Mesenteric fat pad (tissue), 1 donor: ENCODE data around the gene MYLK4. TPM values are rescaled to one million over a fixed set of nuclear protein-coding genes. Genes with fewer than 3 reads are reported as not detected.
A peak's percentile ranks its signal among the peaks of the same experiment; 100 is the strongest.

Experiments used
- DNase-seq: peaks from one replicate; pipeline ENCODE4 v3.0.0-alpha.2; 2020; ENCODE audit warnings: low spot score
- total RNA-seq: library from RNA; stranded (reverse); fragmentation: NEBNext Ultra II Directional; extraction: Animal tissue kit (Norgen Biotek cat#: 25700); gene quantifications from one replicate; pipeline ENCODE4 v1.2.1, GENCODE V29; 2021
- donor health status: DM: yes; HTN: yes; CAD: no.

The MYLK4 gene
- total RNA-seq, 1 donor from 2014 or later: 0.61 TPM

GRCh38 chr6:2663123-2663522 lies 87.6 kb downstream of the MYLK4 start:
- DNase-seq: no peak

- no peak for DNase-seq
These were observed 89.1 kb downstream of the MYLK4 start for GRCh38 chr6:2661651-2662050.

- no peak for DNase-seq
These were observed 90.8 kb downstream of the MYLK4 start for GRCh38 chr6:2659882-2660281.

- no peak for DNase-seq
These were observed 91.3 kb downstream of the MYLK4 start for GRCh38 chr6:2659381-2659780.

- no peak for DNase-seq
These were observed 91.9 kb downstream of the MYLK4 start for GRCh38 chr6:2658788-2659187.

GRCh38 chr6:2656460-2657079 lies 94.2 kb downstream of the MYLK4 start:
- DNase-seq: no peak

- no peak for DNase-seq
These were observed 94.8 kb downstream of the MYLK4 start for GRCh38 chr6:2655844-2656433.

- no peak for DNase-seq
These were observed 97.2 kb downstream of the MYLK4 start for GRCh38 chr6:2653369-2654032.

- no peak for DNase-seq
These were observed 98.1 kb downstream of the MYLK4 start for GRCh38 chr6:2652611-2653010.

- no peak for DNase-seq
These were observed 98.8 kb downstream of the MYLK4 start for GRCh38 chr6:2651961-2652360.

- DNase-seq: no peak
These were observed 99.2 kb downstream of the MYLK4 start for GRCh38 chr6:2651536-2651935.

- no peak for DNase-seq
These were observed 104.4 kb downstream of the MYLK4 start for GRCh38 chr6:2646346-2646745.

GRCh38 chr6:2643935-2644539 lies 106.7 kb downstream of the MYLK4 start:
- no peak for DNase-seq

GRCh38 chr6:2643130-2643529 lies 107.6 kb downstream of the MYLK4 start:
- DNase-seq: no peak

GRCh38 chr6:2641044-2641725 lies 109.5 kb downstream of the MYLK4 start:
- no peak for DNase-seq

GRCh38 chr6:2640551-2640950 lies 110.2 kb downstream of the MYLK4 start:
- no peak for DNase-seq

GRCh38 chr6:2639896-2640295 lies 110.8 kb downstream of the MYLK4 start:
- DNase-seq: no peak

- no peak for DNase-seq
These were observed 111.6 kb downstream of the MYLK4 start for GRCh38 chr6:2639167-2639566.

GRCh38 chr6:2636672-2637071 lies 114.0 kb downstream of the MYLK4 start:
- no peak for DNase-seq

- no peak for DNase-seq
These were observed 114.8 kb downstream of the MYLK4 start for GRCh38 chr6:2635911-2636310.

- DNase-seq: peak; percentile 96
These were observed 116.4 kb downstream of the MYLK4 start for GRCh38 chr6:2634139-2634964.
